ENCODE measurements around the gene MDGA2. TPM values are rescaled to one million over a fixed set of nuclear protein-coding genes. Genes with fewer than 3 reads are reported as not detected.

MDGA2 gene
- polyA plus RNA-seq, 1 of the 3 experiments (the other 2 are of a cell fraction), result not detected

- Histone ChIP-seq H3K9me3 (no peaks in the 10 kb centered on the region), H3F3A (replicated peaks; ENCODE audit: insufficient read depth) (no peaks in the 10 kb centered on the region), H3K27me3 (ENCODE audit: insufficient read depth) (no peaks in the 10 kb centered on the region), H3K4me1 (ENCODE audit: control insufficient read depth in 1 of 2, insufficient read depth in 2 of 2, low read depth in 1 of 2, low read length in 1 of 2) (no peaks in the 10 kb centered on the region), H3K27ac (ENCODE audit: low read depth in 2 of 2, low read length in 1 of 2) (no peak overlapping the region), H3K4me2 (no peak overlapping the region), H3K4me3 (ENCODE audit: low read depth in 2 of 2, low read length in 1 of 2) (no peak overlapping the region), H4K20me1 (ENCODE audit: insufficient read depth) (no peaks in the 10 kb centered on the region), H2AFZ (ENCODE audit: low read depth) (no peak overlapping the region), H3K9ac (no peak overlapping the region), H3K9me2 (no peaks in the 10 kb centered on the region), H3K79me2 (ENCODE audit: insufficient read depth) (no peaks in the 10 kb centered on the region), H3K36me3 (replicated peaks in 1 of 2; ENCODE audit: control insufficient read depth in 1 of 2, insufficient read depth in 2 of 2, low read length in 1 of 2) (no peaks in the 10 kb centered on the region)
- no peak for DNase-seq
- POLR2A ChIA-PET, result no interaction called here
- 1% methylated on average over 4 of the region's 4 CpGs for WGBS (ENCODE audit: low lambda C conversion rate)
- TF ChIP-seq MAX (IDR thresholded peaks at IDR 0.05; ENCODE audit: low read depth) (no peak), SMC3 (IDR thresholded peaks at IDR 0.05; ENCODE audit: low read depth, low read length) (no peak), YY1 (IDR thresholded peaks at IDR 0.05; ENCODE audit: low read depth) (no peak), JUND (IDR thresholded peaks at IDR 0.05) (no peak), RAD21 (IDR thresholded peaks at IDR 0.05; ENCODE audit: low read length) (no peak), CHD2 (IDR thresholded peaks at IDR 0.05; ENCODE audit: low read length, partially characterized antibody) (no peak), EP300 (IDR thresholded peaks at IDR 0.05; ENCODE audit: borderline replicate concordance in 1 of 2, low read depth in 1 of 2, low read length in 1 of 2) (no peak), IRF3 (IDR thresholded peaks at IDR 0.05; ENCODE audit: low read depth, low read length) (no peak), NRF1 (IDR thresholded peaks at IDR 0.05; ENCODE audit: low read depth, low read length) (no peak), POLR2AphosphoS5 (IDR thresholded peaks at IDR 0.05; ENCODE audit: low read depth, low read length) (no peak), ELF1 (IDR thresholded peaks at IDR 0.05) (no peak), RFX5 (IDR thresholded peaks at IDR 0.05; ENCODE audit: low read length) (no peak), TEAD4 (IDR thresholded peaks at IDR 0.05; ENCODE audit: borderline replicate concordance, insufficient read depth) (no peak), SIN3A (IDR thresholded peaks at IDR 0.05; ENCODE audit: borderline replicate concordance, low read depth, low read length) (no peak), TCF12 (IDR thresholded peaks at IDR 0.05) (no peak), NFIC (IDR thresholded peaks at IDR 0.05; ENCODE audit: borderline replicate concordance) (no peak), GATA2 (CRISPR knock-in tag; IDR thresholded peaks at IDR 0.05) (no peak), CTCF (IDR thresholded peaks at IDR 0.05) (no peak)
- CTCF ChIA-PET, result no interaction called here
These were observed 347.0 kb downstream of the MDGA2 start for GRCh38 chr14:47328376-47328775.

GRCh38 chr14:47327336-47327735 is 348.1 kb downstream of the MDGA2 start:
- ChIA-PET POLR2A (no interaction called here), CTCF (no interaction called here)
- Histone ChIP-seq H3K27ac (ENCODE audit: low read depth in 2 of 2, low read length in 1 of 2) (no peak overlapping the region), H3K4me3 (ENCODE audit: low read depth in 2 of 2, low read length in 1 of 2) (no peak overlapping the region), H4K20me1 (ENCODE audit: insufficient read depth) (no peaks in the 10 kb centered on the region), H3F3A (replicated peaks; ENCODE audit: insufficient read depth) (no peaks in the 10 kb centered on the region), H3K4me2 (no peak overlapping the region), H3K9me3 (no peaks in the 10 kb centered on the region), H3K79me2 (ENCODE audit: insufficient read depth) (no peaks in the 10 kb centered on the region), H2AFZ (ENCODE audit: low read depth) (no peak overlapping the region), H3K9ac (no peak overlapping the region), H3K9me2 (no peaks in the 10 kb centered on the region), H3K27me3 (ENCODE audit: insufficient read depth) (no peaks in the 10 kb centered on the region), H3K36me3 (replicated peaks in 1 of 2; ENCODE audit: control insufficient read depth in 1 of 2, insufficient read depth in 2 of 2, low read length in 1 of 2) (no peaks in the 10 kb centered on the region), H3K4me1 (ENCODE audit: control insufficient read depth in 1 of 2, insufficient read depth in 2 of 2, low read depth in 1 of 2, low read length in 1 of 2) (no peaks in the 10 kb centered on the region)
- no peak for DNase-seq
- TF ChIP-seq TAF1 (IDR thresholded peaks at IDR 0.05; ENCODE audit: borderline replicate concordance, low read depth, low read length), result no peak
- TF ChIP-seq GABPA (IDR thresholded peaks at IDR 0.05; ENCODE audit: low read depth), result no peak
- no peak for TF ChIP-seq NFIC (IDR thresholded peaks at IDR 0.05; ENCODE audit: borderline replicate concordance)
- TF ChIP-seq FOSL2 (IDR thresholded peaks at IDR 0.05; ENCODE audit: borderline replicate concordance, low read depth), result no peak
- TF ChIP-seq NRF1 (IDR thresholded peaks at IDR 0.05; ENCODE audit: low read depth, low read length), result no peak
- TF ChIP-seq SIN3A (IDR thresholded peaks at IDR 0.05; ENCODE audit: borderline replicate concordance, low read depth, low read length), result no peak
- no peak for TF ChIP-seq REST (IDR thresholded peaks at IDR 0.05; ENCODE audit: low read depth, low read length)
- WGBS (ENCODE audit: low lambda C conversion rate), result 18% methylated on average over 3 of the region's 3 CpGs

Data from SK-N-SH (cell line).